Measurements from ENCODE around the gene FLT4. TPM values are rescaled to one million over a fixed set of nuclear protein-coding genes. Genes with fewer than 3 reads are reported as not detected.

FLT4 gene
- total and polyA plus RNA-seq, 2 experiments from 2014 or later, result 3.4 to 13.8 TPM

DNA sequence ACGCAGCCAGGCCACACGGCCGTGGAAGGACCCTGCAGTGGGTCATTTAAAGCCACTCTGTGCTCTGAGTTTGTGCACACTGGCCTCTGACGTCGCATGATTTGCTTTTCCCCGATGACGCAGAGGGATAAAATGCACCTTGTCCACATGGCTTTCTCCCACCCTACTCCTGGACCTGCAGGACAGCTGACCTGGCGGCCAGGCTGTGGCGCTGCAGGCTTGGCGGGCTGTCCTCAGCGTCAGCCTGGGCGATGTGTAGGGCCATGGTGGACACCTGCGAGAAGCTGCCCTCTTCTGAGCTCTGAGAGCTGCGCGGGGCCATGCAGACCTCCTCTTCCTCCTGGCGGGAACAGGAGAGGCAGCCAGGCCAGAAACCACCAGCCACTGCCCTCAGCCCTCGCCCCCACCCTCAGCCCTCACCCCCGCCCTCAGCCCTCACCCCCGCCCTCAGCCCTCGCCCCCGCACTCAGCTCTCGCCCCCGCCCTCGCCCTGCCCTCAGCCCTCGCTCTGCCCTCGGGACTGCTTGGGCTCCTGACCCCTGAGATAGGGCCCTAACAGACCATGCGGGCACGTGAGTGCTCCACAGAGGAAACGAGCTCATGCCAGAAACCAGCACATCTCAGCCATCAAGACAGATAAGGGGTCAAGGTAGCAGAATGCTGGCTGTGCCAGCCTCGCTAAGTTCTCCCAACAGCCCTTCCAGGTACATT, 38.1 kb downstream of the FLT4 start:
- DNase-seq (ENCODE audit: low spot score) (peak; percentile 51), ATAC-seq (peak; percentile 66)
- no peak overlapping the region for H3K4me3 Mint-ChIP-seq
- H3K79me2 ChIP-seq (replicated peaks; ENCODE audit: insufficient read depth), result no peaks in the 10 kb centered on the region
- peaks cover 2% of the 10 kb centered on the region; the same call in 1 of the 3 replicates for H3K36me3 Mint-ChIP-seq (ENCODE audit: low read depth)
- peaks cover 12% of the 10 kb centered on the region for H3K27me3 Mint-ChIP-seq (ENCODE audit: insufficient read depth, low read depth, poor library complexity)
- no peak overlapping the region for H3K27ac ChIP-seq (ENCODE audit: low read depth)
- H3K36me3 ChIP-seq (ENCODE audit: insufficient read depth), result no peaks in the 10 kb centered on the region
- no peaks in the 10 kb centered on the region for H3K9me3 Mint-ChIP-seq
- no peak overlapping the region for H3K4me2 ChIP-seq
- peaks cover 5% of the 10 kb centered on the region; the same call in 1 of the 3 replicates for H3K4me1 Mint-ChIP-seq
- H2AFZ ChIP-seq, result no peak overlapping the region
- H3K27me3 ChIP-seq (ENCODE audit: insufficient read depth), result no peaks in the 10 kb centered on the region
- H3F3A ChIP-seq (replicated peaks; ENCODE audit: low read depth), result no peaks in the 10 kb centered on the region
- no peaks in the 10 kb centered on the region for H3K9me2 ChIP-seq (ENCODE audit: insufficient read depth)
- no peak overlapping the region for H3K27ac Mint-ChIP-seq
- TF ChIP-seq STAT1 (IDR thresholded peaks at IDR 0.05; ENCODE audit: unreplicated experiment), result no peak
- TF ChIP-seq CTCF (conservative IDR thresholded peaks at IDR 0.05; ENCODE audit: low read depth in 2 of 2), result peak; percentile 25 to 85; a peak in 3 of 4 replicates
- H3K4me3 ChIP-seq, result no peak overlapping the region
- no peaks in the 10 kb centered on the region for H4K20me1 ChIP-seq (replicated peaks; ENCODE audit: insufficient read depth)
- H3K4me1 ChIP-seq (ENCODE audit: insufficient read depth), result no peaks in the 10 kb centered on the region

- H3K4me1 Mint-ChIP-seq, result 0 out of 3 replicates have a peak, but pooled peaks cover 5% of the 10 kb centered on the region
- no peak overlapping the region for H3K27ac Mint-ChIP-seq
- DNase-seq (ENCODE audit: low spot score) (no peak), ATAC-seq (no peak)
- Histone ChIP-seq H3K4me1 (ENCODE audit: insufficient read depth) (no peaks in the 10 kb centered on the region), H3K9me2 (ENCODE audit: insufficient read depth) (no peaks in the 10 kb centered on the region), H2AFZ (no peak overlapping the region), H3K27me3 (ENCODE audit: insufficient read depth) (no peaks in the 10 kb centered on the region), H3K27ac (ENCODE audit: low read depth) (no peak overlapping the region), H3F3A (replicated peaks; ENCODE audit: low read depth) (no peaks in the 10 kb centered on the region), H3K4me3 (no peak overlapping the region), H3K36me3 (ENCODE audit: insufficient read depth) (no peaks in the 10 kb centered on the region), H3K4me2 (no peak overlapping the region), H4K20me1 (replicated peaks; ENCODE audit: insufficient read depth) (no peaks in the 10 kb centered on the region), H3K79me2 (replicated peaks; ENCODE audit: insufficient read depth) (no peaks in the 10 kb centered on the region)
- H3K9me3 Mint-ChIP-seq, result no peaks in the 10 kb centered on the region
- H3K27me3 Mint-ChIP-seq (ENCODE audit: insufficient read depth, low read depth, poor library complexity), result peaks cover 12% of the 10 kb centered on the region
- H3K36me3 Mint-ChIP-seq (ENCODE audit: low read depth), result no peaks in the 10 kb centered on the region; the same call in 2 of the 3 replicates
- no peak overlapping the region for H3K4me3 Mint-ChIP-seq
- TF ChIP-seq, protein P1, sequence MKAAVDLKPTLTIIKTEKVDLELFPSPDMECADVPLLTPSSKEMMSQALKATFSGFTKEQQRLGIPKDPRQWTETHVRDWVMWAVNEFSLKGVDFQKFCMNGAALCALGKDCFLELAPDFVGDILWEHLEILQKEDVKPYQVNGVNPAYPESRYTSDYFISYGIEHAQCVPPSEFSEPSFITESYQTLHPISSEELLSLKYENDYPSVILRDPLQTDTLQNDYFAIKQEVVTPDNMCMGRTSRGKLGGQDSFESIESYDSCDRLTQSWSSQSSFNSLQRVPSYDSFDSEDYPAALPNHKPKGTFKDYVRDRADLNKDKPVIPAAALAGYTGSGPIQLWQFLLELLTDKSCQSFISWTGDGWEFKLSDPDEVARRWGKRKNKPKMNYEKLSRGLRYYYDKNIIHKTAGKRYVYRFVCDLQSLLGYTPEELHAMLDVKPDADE (IDR thresholded peaks at IDR 0.05), result no peak
- no peak for TF ChIP-seq POLR2AphosphoS5 (IDR thresholded peaks at IDR 0.05; ENCODE audit: low read depth)
- no peak for TF ChIP-seq EZH2 (IDR thresholded peaks at IDR 0.05; ENCODE audit: low read depth, unreplicated experiment)
- TF ChIP-seq, protein P2, sequence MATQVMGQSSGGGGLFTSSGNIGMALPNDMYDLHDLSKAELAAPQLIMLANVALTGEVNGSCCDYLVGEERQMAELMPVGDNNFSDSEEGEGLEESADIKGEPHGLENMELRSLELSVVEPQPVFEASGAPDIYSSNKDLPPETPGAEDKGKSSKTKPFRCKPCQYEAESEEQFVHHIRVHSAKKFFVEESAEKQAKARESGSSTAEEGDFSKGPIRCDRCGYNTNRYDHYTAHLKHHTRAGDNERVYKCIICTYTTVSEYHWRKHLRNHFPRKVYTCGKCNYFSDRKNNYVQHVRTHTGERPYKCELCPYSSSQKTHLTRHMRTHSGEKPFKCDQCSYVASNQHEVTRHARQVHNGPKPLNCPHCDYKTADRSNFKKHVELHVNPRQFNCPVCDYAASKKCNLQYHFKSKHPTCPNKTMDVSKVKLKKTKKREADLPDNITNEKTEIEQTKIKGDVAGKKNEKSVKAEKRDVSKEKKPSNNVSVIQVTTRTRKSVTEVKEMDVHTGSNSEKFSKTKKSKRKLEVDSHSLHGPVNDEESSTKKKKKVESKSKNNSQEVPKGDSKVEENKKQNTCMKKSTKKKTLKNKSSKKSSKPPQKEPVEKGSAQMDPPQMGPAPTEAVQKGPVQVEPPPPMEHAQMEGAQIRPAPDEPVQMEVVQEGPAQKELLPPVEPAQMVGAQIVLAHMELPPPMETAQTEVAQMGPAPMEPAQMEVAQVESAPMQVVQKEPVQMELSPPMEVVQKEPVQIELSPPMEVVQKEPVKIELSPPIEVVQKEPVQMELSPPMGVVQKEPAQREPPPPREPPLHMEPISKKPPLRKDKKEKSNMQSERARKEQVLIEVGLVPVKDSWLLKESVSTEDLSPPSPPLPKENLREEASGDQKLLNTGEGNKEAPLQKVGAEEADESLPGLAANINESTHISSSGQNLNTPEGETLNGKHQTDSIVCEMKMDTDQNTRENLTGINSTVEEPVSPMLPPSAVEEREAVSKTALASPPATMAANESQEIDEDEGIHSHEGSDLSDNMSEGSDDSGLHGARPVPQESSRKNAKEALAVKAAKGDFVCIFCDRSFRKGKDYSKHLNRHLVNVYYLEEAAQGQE (IDR thresholded peaks at IDR 0.05; ENCODE audit: unreplicated experiment), result no peak
Measured at GRCh38 chr5:180609817-180610550, 39.4 kb downstream of the FLT4 start.
